GM20000 (cell line): ENCODE results near the gene MAP2K5.

Experiments
- DNase-seq: peaks from one replicate; pipeline ENCODE4 v3.0.0; 2012; ENCODE audit warnings: low spot score
- CTCF ChIP-seq: IDR thresholded peaks from 2 replicates; pipeline ENCODE4 v1.5.1; 2012; ENCODE audit warnings: mild to moderate bottlenecking, control low read depth; ENCODE audit errors: extremely low read depth, missing control alignments

Gene MAP2K5

GRCh38 chr15:67595572-67595971 is 53.1 kb downstream of the MAP2K5 start:
- no peak for TF ChIP-seq CTCF
- no peak for DNase-seq

GRCh38 chr15:67601073-67601472 is 58.6 kb downstream of the MAP2K5 start:
- no peak for TF ChIP-seq CTCF
- no peak for DNase-seq

- TF ChIP-seq CTCF, result no peak
Measured at GRCh38 chr15:67603063-67603462, 60.6 kb downstream of the MAP2K5 start.

GRCh38 chr15:67605871-67606270 is 63.4 kb downstream of the MAP2K5 start:
- DNase-seq, result no peak
- no peak for TF ChIP-seq CTCF

More at GRCh38 chr15:67603063-67603462, 60.6 kb downstream of the MAP2K5 start:
- no peak for DNase-seq

GRCh38 chr15:67606742-67607141 is 64.2 kb downstream of the MAP2K5 start:
- no peak for TF ChIP-seq CTCF
- no peak for DNase-seq

GRCh38 chr15:67607329-67607728 is 64.8 kb downstream of the MAP2K5 start:
- no peak for TF ChIP-seq CTCF
- no peak for DNase-seq

- no peak for TF ChIP-seq CTCF
- DNase-seq, result no peak
Measured at GRCh38 chr15:67607959-67608637, 65.6 kb downstream of the MAP2K5 start.
